Vagina (tissue), 2 donors: ENCODE measurements around the gene RBM33.

Source experiments
- CTCF ChIP-seq, 3 experiments: fragments of 450-650 bp in 2 of 3; fragments of 200-600 bp in 1 of 3; sonication (generic) in 1 of 3; IDR thresholded peaks; one replicate each; pipeline ENCODE4 v1.5.1; 2017 to 2019; ENCODE audit warnings: antibody characterized with exemption in 3 of 3, mild to moderate bottlenecking in 2 of 3, moderate library complexity in 2 of 3
- POLR2A ChIP-seq, 2 donors: fragments of 450-650 bp; IDR thresholded peaks; one replicate each; pipeline ENCODE4 v1.6.1; 2017; ENCODE audit warnings: antibody characterized with exemption in 2 of 2, mild to moderate bottlenecking in 2 of 2, moderate library complexity in 2 of 2

GRCh38 chr7:155778349-155778748, 133.9 kb downstream of the RBM33 start:
- TF ChIP-seq CTCF (IDR thresholded peaks at IDR 0.05) (no peak), POLR2A (IDR thresholded peaks at IDR 0.05) (no peak)
